Activated T-cell treated with anti-CD3 and anti-CD28 coated beads, Interleukin-2, amount 50 U/mL, for 72 hours (primary cell): ENCODE results near the gene KCND3. TPM values are rescaled to one million over a fixed set of nuclear protein-coding genes. Genes with fewer than 3 reads are reported as not detected.
A peak's percentile ranks its signal among the peaks of the same experiment; 100 is the strongest.

ENCODE experiments used
- ATAC-seq, 2 donors: fragments of 150-1000 bp; cut with Tn5 transposase; replicated peaks in 1 of 2; 2 replicates each; pipeline ENCODE4 v1.10.0; 2021; ENCODE audit warnings: moderate library complexity in 2 of 2, mild to moderate bottlenecking in 1 of 2
- DNase-seq, 2 donors: peaks; one replicate each; pipeline ENCODE4 v3.0.0; 2021 to 2022; ENCODE audit warnings: mixed read lengths in 1 of 2
- H3K27ac Mint-ChIP-seq: one replicate; pipeline ENCODE4 v1.8.0; 2022; ENCODE audit warnings: mild to moderate bottlenecking, moderate library complexity, mixed read lengths
- H3K27me3 Mint-ChIP-seq: one replicate; pipeline ENCODE4 v1.8.0; 2022; ENCODE audit warnings: low read depth, mixed read lengths
- H3K36me3 Mint-ChIP-seq, 2 donors: one replicate each; pipeline ENCODE4 v1.8.0; 2022; ENCODE audit warnings: mixed read lengths in 2 of 2, mild to moderate bottlenecking in 1 of 2; ENCODE audit not compliant: insufficient read depth in 2 of 2
- H3K4me1 Mint-ChIP-seq: one replicate; pipeline ENCODE4 v1.8.0; 2022; ENCODE audit warnings: low read depth, mixed read lengths
- H3K4me3 Mint-ChIP-seq, 2 donors: one replicate each; pipeline ENCODE4 v1.8.0; 2022; ENCODE audit warnings: mild to moderate bottlenecking in 2 of 2, mixed read lengths in 2 of 2, moderate library complexity in 2 of 2
- H3K9me3 Mint-ChIP-seq, 2 donors: one replicate each; pipeline ENCODE4 v1.8.0; 2022; ENCODE audit warnings: mixed read lengths in 2 of 2
- total RNA-seq, 2 donors: library from RNA; stranded (reverse); gene quantifications; one replicate each; pipeline ENCODE4 v1.2.3, GENCODE V29; 2022

Gene KCND3
- total RNA-seq, 2 donors from 2014 or later, result not detected

- ATAC-seq (no peak), DNase-seq (no peak)
- Mint-ChIP-seq H3K4me3 (no peak overlapping the region), H3K27ac (no peak overlapping the region), H3K27me3 (peaks cover 20% of the 10 kb centered on the region), H3K9me3 (no peaks in the 10 kb centered on the region), H3K36me3 (no peaks in the 10 kb centered on the region), H3K4me1 (no peaks in the 10 kb centered on the region)
These were observed 50.9 kb downstream of the KCND3 start for GRCh38 chr1:111938536-111938935.

- H3K27ac Mint-ChIP-seq, result no peak overlapping the region
- peaks cover 16% of the 10 kb centered on the region for H3K27me3 Mint-ChIP-seq
- H3K4me3 Mint-ChIP-seq, result no peak overlapping the region
- H3K4me1 Mint-ChIP-seq, result no peaks in the 10 kb centered on the region
- no peaks in the 10 kb centered on the region for H3K9me3 Mint-ChIP-seq
- no peak for DNase-seq
- H3K36me3 Mint-ChIP-seq, result no peaks in the 10 kb centered on the region
- ATAC-seq, result peak in 1 of 2 donors; percentile 74
These were observed 51.3 kb downstream of the KCND3 start for GRCh38 chr1:111938123-111938522.

- Mint-ChIP-seq H3K4me3 (no peak overlapping the region), H3K9me3 (no peaks in the 10 kb centered on the region), H3K4me1 (no peaks in the 10 kb centered on the region), H3K27me3 (peaks cover 10% of the 10 kb centered on the region), H3K27ac (no peak overlapping the region), H3K36me3 (no peaks in the 10 kb centered on the region)
- DNase-seq (no peak), ATAC-seq (no peak)
These were observed 52.2 kb downstream of the KCND3 start for GRCh38 chr1:111937147-111937725.

- Mint-ChIP-seq H3K27me3 (no peaks in the 10 kb centered on the region), H3K4me3 (no peak overlapping the region), H3K9me3 (no peaks in the 10 kb centered on the region), H3K27ac (no peak overlapping the region), H3K4me1 (no peaks in the 10 kb centered on the region), H3K36me3 (no peaks in the 10 kb centered on the region)
- DNase-seq (no peak), ATAC-seq (no peak)
These were observed 55.2 kb downstream of the KCND3 start for GRCh38 chr1:111934106-111934852.

GRCh38 chr1:111930356-111930755 lies 59.1 kb downstream of the KCND3 start:
- DNase-seq, result no peak
- H3K4me1 Mint-ChIP-seq, result no peaks in the 10 kb centered on the region
- no peak overlapping the region for H3K27ac Mint-ChIP-seq
- no peaks in the 10 kb centered on the region for H3K9me3 Mint-ChIP-seq
- H3K27me3 Mint-ChIP-seq, result peaks cover 7% of the 10 kb centered on the region
- no peak for ATAC-seq
- no peak overlapping the region for H3K4me3 Mint-ChIP-seq
- H3K36me3 Mint-ChIP-seq, result no peaks in the 10 kb centered on the region

- Mint-ChIP-seq H3K27me3 (peaks cover 7% of the 10 kb centered on the region), H3K4me1 (no peaks in the 10 kb centered on the region), H3K36me3 (no peaks in the 10 kb centered on the region), H3K27ac (no peak overlapping the region), H3K9me3 (no peaks in the 10 kb centered on the region), H3K4me3 (no peak overlapping the region)
- DNase-seq (no peak), ATAC-seq (no peak)
These were observed 60.9 kb downstream of the KCND3 start for GRCh38 chr1:111928531-111928930.

- H3K27me3 Mint-ChIP-seq, result peaks cover 11% of the 10 kb centered on the region
- no peaks in the 10 kb centered on the region for H3K9me3 Mint-ChIP-seq
- no peak overlapping the region for H3K27ac Mint-ChIP-seq
- no peaks in the 10 kb centered on the region for H3K4me1 Mint-ChIP-seq
- H3K4me3 Mint-ChIP-seq, result no peak overlapping the region
- ATAC-seq (no peak), DNase-seq (no peak)
- no peaks in the 10 kb centered on the region for H3K36me3 Mint-ChIP-seq
These were observed 61.8 kb downstream of the KCND3 start for GRCh38 chr1:111927652-111928051.

GRCh38 chr1:111924786-111925185 lies 64.7 kb downstream of the KCND3 start:
- no peak overlapping the region for H3K4me3 Mint-ChIP-seq
- ATAC-seq (no peak), DNase-seq (no peak)
- H3K4me1 Mint-ChIP-seq, result no peaks in the 10 kb centered on the region
- H3K36me3 Mint-ChIP-seq, result no peaks in the 10 kb centered on the region
- no peaks in the 10 kb centered on the region for H3K9me3 Mint-ChIP-seq
- no peak overlapping the region for H3K27ac Mint-ChIP-seq
- H3K27me3 Mint-ChIP-seq, result peaks cover 37% of the 10 kb centered on the region

- no peak for ATAC-seq
- H3K27me3 Mint-ChIP-seq, result peaks cover 47% of the 10 kb centered on the region
These were observed 65.7 kb downstream of the KCND3 start for GRCh38 chr1:111923766-111924165.

GRCh38 chr1:111921948-111922347 lies 67.5 kb downstream of the KCND3 start:
- Mint-ChIP-seq H3K27ac (no peak overlapping the region), H3K4me1 (no peaks in the 10 kb centered on the region), H3K36me3 (no peaks in the 10 kb centered on the region), H3K27me3 (peaks cover 54% of the 10 kb centered on the region), H3K9me3 (no peaks in the 10 kb centered on the region), H3K4me3 (no peak overlapping the region)
- ATAC-seq, result no peak
- no peak for DNase-seq

More at GRCh38 chr1:111923766-111924165, 65.7 kb downstream of the KCND3 start:
- H3K4me1 Mint-ChIP-seq, result no peaks in the 10 kb centered on the region
- no peak overlapping the region for H3K4me3 Mint-ChIP-seq
- no peak overlapping the region for H3K27ac Mint-ChIP-seq
- no peaks in the 10 kb centered on the region for H3K36me3 Mint-ChIP-seq
- no peak for DNase-seq
- no peaks in the 10 kb centered on the region for H3K9me3 Mint-ChIP-seq

GRCh38 chr1:111920221-111921024 lies 69.0 kb downstream of the KCND3 start:
- Mint-ChIP-seq H3K27ac (no peak overlapping the region), H3K4me3 (no peak overlapping the region), H3K36me3 (no peaks in the 10 kb centered on the region), H3K4me1 (no peaks in the 10 kb centered on the region), H3K9me3 (no peaks in the 10 kb centered on the region), H3K27me3 (peaks cover 54% of the 10 kb centered on the region)
- no peak for DNase-seq
- no peak for ATAC-seq

GRCh38 chr1:111911776-111912515 lies 77.5 kb downstream of the KCND3 start:
- Mint-ChIP-seq H3K27me3 (peaks cover 46% of the 10 kb centered on the region), H3K36me3 (peaks cover 0 to 1% of the 10 kb centered on the region in 2 donors), H3K27ac (no peak overlapping the region), H3K9me3 (peaks cover 3% of the 10 kb centered on the region in 2 donors), H3K4me1 (peaks cover 4% of the 10 kb centered on the region), H3K4me3 (no peak overlapping the region)
- no peak for DNase-seq
- ATAC-seq, result no peak

GRCh38 chr1:111911061-111911460 lies 78.4 kb downstream of the KCND3 start:
- no peak for ATAC-seq
- H3K4me3 Mint-ChIP-seq, result no peak overlapping the region
- no peak for DNase-seq
- H3K9me3 Mint-ChIP-seq, result peaks cover 3% of the 10 kb centered on the region in 2 donors
- H3K36me3 Mint-ChIP-seq, result peaks cover 0 to 1% of the 10 kb centered on the region in 2 donors
- peaks cover 53% of the 10 kb centered on the region for H3K27me3 Mint-ChIP-seq
- H3K4me1 Mint-ChIP-seq, result peaks cover 9% of the 10 kb centered on the region
- H3K27ac Mint-ChIP-seq, result no peak overlapping the region
